Panc1 (cell line): ENCODE measurements around the gene SUSD4. TPM values are rescaled to one million over a fixed set of nuclear protein-coding genes. Genes with fewer than 3 reads are reported as not detected.
A peak's percentile ranks its signal among the peaks of the same experiment; 100 is the strongest.

Source experiments
- ATAC-seq: fragments of 200-7000 bp; cut with Tn5 transposase; 2 replicates; pipeline ENCODE4 v1.9.1; 2020; ENCODE audit warnings: mild to moderate bottlenecking, moderate library complexity
- BruUV-seq: library from RNA; stranded (reverse); fragments of 400-500 nt; replicated peaks from 2 replicates; lab custom pipeline; 2021; lab: Mats Ljungman, UMichigan
- CTCF ChIA-PET: fragments of 300-600 bp; sonication (Branson Sonifier 250); formaldehyde crosslinking; loops from one replicate; lab custom pipeline; 2022; ENCODE audit warnings: antibody characterized with exemption; lab: Charles Lee
- POLR2A ChIA-PET: fragments of 300-600 bp; sonication (Branson Sonifier 250); formaldehyde crosslinking; loops from one replicate; lab custom pipeline; 2022; ENCODE audit warnings: antibody characterized with exemption; lab: Charles Lee
- DNase-seq: peaks from one replicate; pipeline ENCODE4 v3.0.0-alpha.2; 2010; ENCODE audit warnings: low read depth, low spot score
- H3K27ac ChIP-seq: 2 replicates; pipeline ENCODE4 v1.5.1; 2011; ENCODE audit warnings: mild to moderate bottlenecking, low read length, inconsistent platforms
- H3K27me3 ChIP-seq: fragments of 200-500 bp; sonication (Bioruptor generic); 2 replicates; pipeline ENCODE4 v1.6.0; 2014; ENCODE audit warnings: low read length, inconsistent platforms; ENCODE audit not compliant: control insufficient read depth, insufficient read depth
- H3K36me3 ChIP-seq: fragments of 200-500 bp; sonication (Bioruptor generic); 2 replicates; pipeline ENCODE4 v1.5.1; 2014; ENCODE audit warnings: inconsistent platforms, mild to moderate bottlenecking, low read length, moderate library complexity; ENCODE audit not compliant: control insufficient read depth, insufficient read depth
- H3K4me1 ChIP-seq: 2 replicates; pipeline ENCODE4 v1.5.1; 2011; ENCODE audit warnings: inconsistent platforms, mild to moderate bottlenecking, low read length, moderate library complexity; ENCODE audit not compliant: control insufficient read depth, insufficient read depth
- H3K4me3 ChIP-seq, 2 experiments: 2 replicates each; pipeline ENCODE4 v1.5.1; 2011 to 2012; ENCODE audit warnings: low read depth in 2 of 2, low read length in 2 of 2, mild to moderate bottlenecking in 2 of 2, inconsistent platforms in 1 of 2, moderate library complexity in 1 of 2
- H3K9me3 ChIP-seq: fragments of 200-500 bp; sonication (Bioruptor generic); 2 replicates; pipeline ENCODE4 v1.5.1; 2014; ENCODE audit warnings: low read depth, mild to moderate bottlenecking, inconsistent platforms, low read length, moderate library complexity; ENCODE audit not compliant: control insufficient read depth, insufficient read depth
- POLR2AphosphoS5 ChIP-seq: IDR thresholded peaks from 2 replicates; pipeline ENCODE4 v1.6.1; 2012; ENCODE audit warnings: mild to moderate bottlenecking, low read depth, low read length, moderate library complexity
- SIN3A ChIP-seq: IDR thresholded peaks from 2 replicates; pipeline ENCODE4 v1.6.1; 2012; ENCODE audit warnings: low read depth, mild to moderate bottlenecking, low read length, moderate library complexity, borderline replicate concordance; ENCODE audit not compliant: insufficient read depth
- TCF7L2 ChIP-seq: IDR thresholded peaks from 2 replicates; pipeline ENCODE4 v1.6.1; 2011; ENCODE audit warnings: mild to moderate bottlenecking, low read depth, low read length, inconsistent platforms
- in situ Hi-C: cut with HindIII; loops from 2 replicates; pipeline ENCODE4 v1.10.0; 2016; ENCODE audit warnings: low sequenced_read_pairs, low pct_unique_long_range_greater_than_20kb
- intact Hi-C: fragments of 100-400 bp; cut with micrococcal nuclease; formaldehyde crosslinking; loops from one replicate; pipeline ENCODE4 v1.10.0; 2022; ENCODE audit not compliant: unreplicated experiment
- total RNA-seq: library from RNA; stranded (reverse); gene quantifications from one replicate; pipeline ENCODE4 v1.2.1, GENCODE V29; 2021; ENCODE audit not compliant: unreplicated experiment
- TF ChIP-seq, protein P1 (sequence below): fragments of 450-650 bp; IDR thresholded peaks from 2 replicates; pipeline ENCODE4 v1.5.1; 2017; ENCODE audit warnings: mild to moderate bottlenecking
- TF ChIP-seq, protein P2 (sequence below), 2 experiments: IDR thresholded peaks; 2 replicates each; pipeline ENCODE4 v1.6.1; 2011 to 2012; ENCODE audit warnings: low read depth in 2 of 2, control low read depth in 1 of 2, low read length in 1 of 2, mild to moderate bottlenecking in 1 of 2, moderate library complexity in 1 of 2; ENCODE audit not compliant: insufficient read depth in 1 of 2

The SUSD4 gene
- total RNA-seq, 1 experiment from 2014 or later: 0.28 TPM

DNA sequence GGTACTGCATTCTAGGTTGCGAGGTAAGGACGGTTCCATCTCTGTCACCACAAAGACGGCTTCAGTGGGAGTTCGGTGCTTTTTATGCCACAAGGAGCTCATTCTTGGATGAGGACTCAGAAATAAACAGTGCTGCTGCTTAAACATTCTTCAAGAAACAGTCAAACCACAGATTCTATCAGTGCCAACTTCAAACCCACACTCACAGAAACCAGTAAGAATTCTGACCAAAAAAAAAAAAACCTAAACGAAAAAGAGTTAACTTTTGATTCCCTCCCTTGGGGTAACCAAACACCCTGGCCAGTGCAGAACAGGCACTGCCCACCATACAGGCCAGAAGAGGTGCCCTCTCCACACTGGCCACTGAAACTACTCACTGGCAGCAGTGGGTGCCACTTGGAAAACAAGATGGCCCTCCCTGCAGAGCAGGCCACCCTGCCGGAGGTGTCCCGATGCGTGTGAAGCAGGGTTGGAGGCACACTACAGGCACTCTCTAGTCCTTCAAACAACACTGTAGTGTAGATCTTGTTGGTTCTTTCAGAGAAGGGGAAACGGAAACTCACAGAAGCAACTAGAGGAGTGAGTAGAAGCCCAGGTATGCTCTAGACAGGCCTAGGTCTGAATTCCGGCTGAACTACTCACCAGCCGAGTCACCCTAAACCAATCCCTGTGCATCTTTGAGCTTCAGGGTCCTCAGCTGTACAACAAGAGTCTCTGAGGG lies 133.7 kb downstream of the SUSD4 start:
- TF ChIP-seq, protein P1, sequence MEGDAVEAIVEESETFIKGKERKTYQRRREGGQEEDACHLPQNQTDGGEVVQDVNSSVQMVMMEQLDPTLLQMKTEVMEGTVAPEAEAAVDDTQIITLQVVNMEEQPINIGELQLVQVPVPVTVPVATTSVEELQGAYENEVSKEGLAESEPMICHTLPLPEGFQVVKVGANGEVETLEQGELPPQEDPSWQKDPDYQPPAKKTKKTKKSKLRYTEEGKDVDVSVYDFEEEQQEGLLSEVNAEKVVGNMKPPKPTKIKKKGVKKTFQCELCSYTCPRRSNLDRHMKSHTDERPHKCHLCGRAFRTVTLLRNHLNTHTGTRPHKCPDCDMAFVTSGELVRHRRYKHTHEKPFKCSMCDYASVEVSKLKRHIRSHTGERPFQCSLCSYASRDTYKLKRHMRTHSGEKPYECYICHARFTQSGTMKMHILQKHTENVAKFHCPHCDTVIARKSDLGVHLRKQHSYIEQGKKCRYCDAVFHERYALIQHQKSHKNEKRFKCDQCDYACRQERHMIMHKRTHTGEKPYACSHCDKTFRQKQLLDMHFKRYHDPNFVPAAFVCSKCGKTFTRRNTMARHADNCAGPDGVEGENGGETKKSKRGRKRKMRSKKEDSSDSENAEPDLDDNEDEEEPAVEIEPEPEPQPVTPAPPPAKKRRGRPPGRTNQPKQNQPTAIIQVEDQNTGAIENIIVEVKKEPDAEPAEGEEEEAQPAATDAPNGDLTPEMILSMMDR: no peak
- TF ChIP-seq POLR2AphosphoS5: no peak
- TF ChIP-seq, protein P2, sequence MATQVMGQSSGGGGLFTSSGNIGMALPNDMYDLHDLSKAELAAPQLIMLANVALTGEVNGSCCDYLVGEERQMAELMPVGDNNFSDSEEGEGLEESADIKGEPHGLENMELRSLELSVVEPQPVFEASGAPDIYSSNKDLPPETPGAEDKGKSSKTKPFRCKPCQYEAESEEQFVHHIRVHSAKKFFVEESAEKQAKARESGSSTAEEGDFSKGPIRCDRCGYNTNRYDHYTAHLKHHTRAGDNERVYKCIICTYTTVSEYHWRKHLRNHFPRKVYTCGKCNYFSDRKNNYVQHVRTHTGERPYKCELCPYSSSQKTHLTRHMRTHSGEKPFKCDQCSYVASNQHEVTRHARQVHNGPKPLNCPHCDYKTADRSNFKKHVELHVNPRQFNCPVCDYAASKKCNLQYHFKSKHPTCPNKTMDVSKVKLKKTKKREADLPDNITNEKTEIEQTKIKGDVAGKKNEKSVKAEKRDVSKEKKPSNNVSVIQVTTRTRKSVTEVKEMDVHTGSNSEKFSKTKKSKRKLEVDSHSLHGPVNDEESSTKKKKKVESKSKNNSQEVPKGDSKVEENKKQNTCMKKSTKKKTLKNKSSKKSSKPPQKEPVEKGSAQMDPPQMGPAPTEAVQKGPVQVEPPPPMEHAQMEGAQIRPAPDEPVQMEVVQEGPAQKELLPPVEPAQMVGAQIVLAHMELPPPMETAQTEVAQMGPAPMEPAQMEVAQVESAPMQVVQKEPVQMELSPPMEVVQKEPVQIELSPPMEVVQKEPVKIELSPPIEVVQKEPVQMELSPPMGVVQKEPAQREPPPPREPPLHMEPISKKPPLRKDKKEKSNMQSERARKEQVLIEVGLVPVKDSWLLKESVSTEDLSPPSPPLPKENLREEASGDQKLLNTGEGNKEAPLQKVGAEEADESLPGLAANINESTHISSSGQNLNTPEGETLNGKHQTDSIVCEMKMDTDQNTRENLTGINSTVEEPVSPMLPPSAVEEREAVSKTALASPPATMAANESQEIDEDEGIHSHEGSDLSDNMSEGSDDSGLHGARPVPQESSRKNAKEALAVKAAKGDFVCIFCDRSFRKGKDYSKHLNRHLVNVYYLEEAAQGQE (IDR thresholded peaks at IDR 0.05; ENCODE audit: insufficient read depth in 1 of 2, low read depth in 2 of 2, low read length in 1 of 2): no peak
- TF ChIP-seq TCF7L2: no peak
- no peak for TF ChIP-seq SIN3A
- intact Hi-C loops (no loop called here), in situ Hi-C loops (no loop called here)
- no TSS peak for BruUV-seq
- Histone ChIP-seq H3K9me3 (no peaks in the 10 kb centered on the region), H3K4me1 (peaks cover 6% of the 10 kb centered on the region; the same call in 1 of the 2 replicates), H3K27me3 (no peaks in the 10 kb centered on the region), H3K27ac (no peak overlapping the region), H3K36me3 (no peaks in the 10 kb centered on the region), H3K4me3 (no peak overlapping the region)
- DNase-seq (no peak), ATAC-seq (0 out of 2 replicates have a peak, but pooled peaks have one; percentile 37)
- POLR2A ChIA-PET: interaction anchor here (0.7 kb wide), 1 partner anchor 94 kb away, joined by 5 read pairs; no protein-coding TSS in a partner anchor
- CTCF ChIA-PET: no interaction called here

DNA sequence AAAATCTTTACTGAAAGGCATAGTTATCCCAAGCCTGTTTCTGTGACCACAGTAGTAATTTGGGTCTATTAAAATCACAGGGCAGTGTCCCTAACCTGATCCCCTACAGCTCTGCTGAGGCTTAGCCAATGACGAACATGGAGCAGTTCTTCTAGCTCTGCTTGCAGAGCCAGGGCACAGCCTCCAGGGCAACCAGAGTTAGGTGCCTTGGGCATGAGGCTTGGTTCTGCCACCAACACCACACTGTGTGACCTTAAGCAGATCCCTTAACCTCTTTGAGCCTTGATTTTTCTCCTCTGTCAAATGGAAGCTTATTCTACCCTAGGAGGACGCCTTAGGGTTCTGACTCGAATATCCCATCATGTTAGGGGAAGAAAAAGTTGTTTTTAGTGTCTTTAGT lies 134.2 kb downstream of the SUSD4 start:
- ATAC-seq: no peak
- no peak for DNase-seq
- POLR2A ChIA-PET: interaction anchor here (0.7 kb wide), 1 partner anchor 93 kb away, joined by 5 read pairs; no protein-coding TSS in a partner anchor
- Histone ChIP-seq H3K9me3 (no peaks in the 10 kb centered on the region), H3K4me1 (peaks cover 6% of the 10 kb centered on the region; the same call in 1 of the 2 replicates), H3K36me3 (no peaks in the 10 kb centered on the region), H3K27ac (no peak overlapping the region), H3K4me3 (no peak overlapping the region), H3K27me3 (no peaks in the 10 kb centered on the region)
- intact Hi-C loops: no loop called here
- in situ Hi-C loops: no loop called here
- no TSS peak for BruUV-seq
- CTCF ChIA-PET: no interaction called here
- TF ChIP-seq, protein P1: no peak
- no peak for TF ChIP-seq TCF7L2
- TF ChIP-seq POLR2AphosphoS5: no peak
- no peak for TF ChIP-seq SIN3A
- TF ChIP-seq, protein P2 (IDR thresholded peaks at IDR 0.05; ENCODE audit: insufficient read depth in 1 of 2, low read depth in 2 of 2, low read length in 1 of 2): no peak
